ENCODE data around the gene PNPT1.

- no peak for TF ChIP-seq CTCF (IDR thresholded peaks at IDR 0.05)
- TF ChIP-seq CHD2 (IDR thresholded peaks at IDR 0.05; ENCODE audit: low read length, partially characterized antibody), result no peak
- no peak for TF ChIP-seq BHLHE40 (IDR thresholded peaks at IDR 0.05; ENCODE audit: low read depth, low read length)
- no peak for TF ChIP-seq ESRRA (IDR thresholded peaks at IDR 0.05; ENCODE audit: borderline replicate concordance, low read length)
- TF ChIP-seq POLR2A (IDR thresholded peaks at IDR 0.05; ENCODE audit: low read length), result no peak
- no peak for TF ChIP-seq SMC3 (IDR thresholded peaks at IDR 0.05)
- no peak for TF ChIP-seq CEBPB (IDR thresholded peaks at IDR 0.05)
Measured at GRCh38 chr2:55732854-55733253, 39.2 kb upstream of the PNPT1 start.

Measured in A549 (cell line).